Activated B cell treated with CpG ODN at 0.5 μM for 24 hours (primary cell): Measurements from ENCODE around the gene PRPF6. TPM values are rescaled to one million over a fixed set of nuclear protein-coding genes. Genes with fewer than 3 reads are reported as not detected.

Experiments used
- ATAC-seq: fragments of 200-7000 bp; cut with Tn5 transposase; one replicate; pipeline ENCODE4 v1.10.0; 2021; ENCODE audit warnings: low read depth, mild to moderate bottlenecking, moderate library complexity
- CTCF ChIA-PET: fragments of 350-600 bp; sonication (Branson Sonifier 250); formaldehyde crosslinking; loops from one replicate; lab custom pipeline; 2021; ENCODE audit warnings: antibody characterized with exemption; lab: Charles Lee
- POLR2A ChIA-PET: fragments of 350-600 bp; sonication (Branson Sonifier 250); formaldehyde crosslinking; loops from one replicate; lab custom pipeline; 2021; ENCODE audit warnings: antibody characterized with exemption; lab: Charles Lee
- DNase-seq: peaks from one replicate; pipeline ENCODE4 v3.0.0; 2022
- H3K27ac Mint-ChIP-seq: one replicate; pipeline ENCODE4 v1.8.0; 2020; ENCODE audit warnings: mixed read lengths
- H3K27me3 Mint-ChIP-seq: one replicate; pipeline ENCODE4 v1.8.0; 2021; ENCODE audit warnings: mixed read lengths
- H3K36me3 Mint-ChIP-seq: one replicate; pipeline ENCODE4 v1.8.0; 2021; ENCODE audit warnings: low read depth, mixed read lengths
- H3K4me1 Mint-ChIP-seq: one replicate; pipeline ENCODE4 v1.8.0; 2021; ENCODE audit warnings: mixed read lengths
- H3K4me3 Mint-ChIP-seq: one replicate; pipeline ENCODE4 v1.8.0; 2020; ENCODE audit warnings: mild to moderate bottlenecking, mixed read lengths
- H3K9me3 Mint-ChIP-seq: one replicate; pipeline ENCODE4 v1.8.0; 2020; ENCODE audit warnings: mixed read lengths
- intact Hi-C: fragments of 100-400 bp; cut with micrococcal nuclease; formaldehyde crosslinking; loops from one replicate; pipeline ENCODE4 v1.15.1; 2024
- total RNA-seq: library from RNA; stranded (reverse); gene quantifications from 2 replicates; pipeline ENCODE4 v1.2.3, GENCODE V29; 2022
- TF ChIP-seq, protein P1 (sequence below): fragments of 200-600 bp; IDR thresholded peaks from one replicate; pipeline ENCODE4 v1.8.0; 2022; ENCODE audit warnings: antibody characterized with exemption, mild to moderate bottlenecking

PRPF6 gene
- total RNA-seq, 1 donor from 2014 or later: 75.8 TPM

DNA sequence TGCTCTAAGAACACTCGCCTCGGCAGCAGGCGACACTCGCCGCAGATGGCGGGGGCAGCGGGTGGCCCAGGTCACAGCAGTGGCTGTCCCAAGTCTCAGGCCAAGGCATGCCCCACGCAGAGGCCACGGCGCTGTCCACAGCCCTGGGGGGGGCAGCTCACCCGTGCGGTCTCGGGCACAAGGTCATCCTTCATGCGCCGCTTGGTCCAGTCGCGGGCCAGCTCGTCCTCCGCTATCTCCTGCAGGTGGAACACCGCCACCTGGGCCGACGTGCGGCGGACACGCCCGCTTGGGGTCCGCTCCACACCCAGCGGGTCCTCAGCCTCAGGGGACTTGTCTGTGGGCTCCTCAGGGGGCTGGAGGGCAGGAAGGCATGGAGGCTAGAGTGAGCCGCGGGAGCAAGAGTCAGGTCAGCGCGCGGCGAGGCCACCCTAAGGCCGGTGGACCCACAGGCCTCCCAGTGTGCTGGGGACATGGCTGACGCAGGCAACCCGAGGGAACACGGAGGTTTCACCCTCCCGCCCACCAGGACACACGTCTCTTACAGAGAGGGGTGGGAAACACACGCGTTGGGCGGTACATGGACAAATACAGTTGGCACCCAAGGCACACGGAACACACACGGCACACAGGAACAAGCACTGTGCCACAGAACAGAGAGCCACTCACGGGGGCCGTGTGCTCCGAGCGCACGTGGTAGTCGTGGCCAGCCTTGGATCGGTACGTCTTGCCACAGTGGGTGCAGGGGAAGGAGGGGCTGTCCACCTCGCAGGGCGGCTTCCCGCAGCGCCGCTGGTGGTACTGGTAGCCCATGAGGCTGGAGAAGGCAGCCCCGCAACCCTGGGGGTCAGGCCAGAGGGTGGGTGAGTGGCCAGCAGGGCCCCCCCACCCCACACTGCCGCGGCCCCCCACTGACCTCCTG lies 18.2 kb upstream of the PRPF6 start:
- Mint-ChIP-seq H3K4me1 (peaks cover 5% of the 10 kb centered on the region), H3K36me3 (peaks cover 20% of the 10 kb centered on the region), H3K27me3 (no peaks in the 10 kb centered on the region), H3K4me3 (no peak overlapping the region), H3K9me3 (no peaks in the 10 kb centered on the region), H3K27ac (no peak overlapping the region)
- POLR2A ChIA-PET: no interaction called here
- TF ChIP-seq, protein P1, sequence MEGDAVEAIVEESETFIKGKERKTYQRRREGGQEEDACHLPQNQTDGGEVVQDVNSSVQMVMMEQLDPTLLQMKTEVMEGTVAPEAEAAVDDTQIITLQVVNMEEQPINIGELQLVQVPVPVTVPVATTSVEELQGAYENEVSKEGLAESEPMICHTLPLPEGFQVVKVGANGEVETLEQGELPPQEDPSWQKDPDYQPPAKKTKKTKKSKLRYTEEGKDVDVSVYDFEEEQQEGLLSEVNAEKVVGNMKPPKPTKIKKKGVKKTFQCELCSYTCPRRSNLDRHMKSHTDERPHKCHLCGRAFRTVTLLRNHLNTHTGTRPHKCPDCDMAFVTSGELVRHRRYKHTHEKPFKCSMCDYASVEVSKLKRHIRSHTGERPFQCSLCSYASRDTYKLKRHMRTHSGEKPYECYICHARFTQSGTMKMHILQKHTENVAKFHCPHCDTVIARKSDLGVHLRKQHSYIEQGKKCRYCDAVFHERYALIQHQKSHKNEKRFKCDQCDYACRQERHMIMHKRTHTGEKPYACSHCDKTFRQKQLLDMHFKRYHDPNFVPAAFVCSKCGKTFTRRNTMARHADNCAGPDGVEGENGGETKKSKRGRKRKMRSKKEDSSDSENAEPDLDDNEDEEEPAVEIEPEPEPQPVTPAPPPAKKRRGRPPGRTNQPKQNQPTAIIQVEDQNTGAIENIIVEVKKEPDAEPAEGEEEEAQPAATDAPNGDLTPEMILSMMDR: no peak
- ATAC-seq: no peak
- intact Hi-C loops: no loop called here
- no peak for DNase-seq
- CTCF ChIA-PET: no interaction called here

DNA sequence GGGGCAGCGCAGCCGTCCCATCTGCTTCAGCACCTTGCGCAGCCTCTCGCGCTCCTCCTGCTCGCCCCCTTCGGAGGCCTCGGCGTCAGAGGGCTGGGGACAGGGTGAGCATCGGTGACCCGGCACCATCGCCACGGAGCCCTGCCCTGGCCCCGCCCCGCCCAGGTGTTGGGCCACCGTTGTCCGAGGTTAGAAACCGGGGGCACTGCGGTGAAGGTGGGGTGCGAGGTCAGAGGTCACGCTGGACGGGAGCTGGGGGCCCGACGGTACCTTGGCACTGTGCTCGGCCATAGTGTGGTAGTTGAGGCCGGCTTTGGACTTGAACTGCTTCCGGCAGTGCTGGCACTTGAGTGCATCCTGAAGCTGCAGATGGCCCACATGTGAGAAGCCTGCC lies 17.6 kb upstream of the PRPF6 start:
- H3K9me3 Mint-ChIP-seq: no peaks in the 10 kb centered on the region
- POLR2A ChIA-PET: no interaction called here
- H3K27me3 Mint-ChIP-seq: no peaks in the 10 kb centered on the region
- peaks cover 20% of the 10 kb centered on the region for H3K36me3 Mint-ChIP-seq
- H3K4me1 Mint-ChIP-seq: peaks cover 3% of the 10 kb centered on the region
- TF ChIP-seq, protein P1: no peak
- no peak for DNase-seq
- intact Hi-C loops: no loop called here
- H3K4me3 Mint-ChIP-seq: no peak overlapping the region
- no peak overlapping the region for H3K27ac Mint-ChIP-seq
- CTCF ChIA-PET: interaction anchor here (1.4 kb wide), 1 partner anchor 17 kb away, joined by 3 read pairs; the partner anchor contains the start of gene PRPF6
- no peak for ATAC-seq

DNA sequence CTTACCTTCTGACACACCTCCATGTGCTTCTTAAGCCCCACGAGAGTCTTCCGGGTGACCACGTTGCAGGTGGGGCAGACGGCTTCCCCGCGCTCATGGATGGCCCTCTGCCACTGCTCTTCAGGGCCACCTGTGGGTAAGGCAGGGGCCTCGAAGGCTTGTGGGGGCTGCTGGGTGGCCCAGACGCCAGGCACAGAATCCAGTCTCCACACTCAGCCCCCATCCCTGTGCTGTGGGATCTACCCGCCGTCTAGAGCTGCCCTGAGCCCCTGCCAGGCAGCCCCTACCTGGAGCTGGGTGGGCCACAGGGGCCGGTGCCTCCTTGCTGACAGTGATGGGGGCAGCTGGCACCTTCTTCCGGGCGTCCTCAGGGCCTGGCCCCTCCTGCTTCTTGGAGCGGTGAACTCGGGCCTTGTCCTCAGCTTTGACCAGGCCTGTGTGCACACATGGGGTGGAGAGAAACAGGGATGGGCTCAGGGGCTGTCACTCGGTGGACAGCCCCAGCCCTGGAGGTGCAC lies 17.1 kb upstream of the PRPF6 start:
- Mint-ChIP-seq H3K27me3 (no peaks in the 10 kb centered on the region), H3K9me3 (no peaks in the 10 kb centered on the region), H3K27ac (no peak overlapping the region), H3K4me3 (no peak overlapping the region), H3K4me1 (peaks cover 8% of the 10 kb centered on the region), H3K36me3 (peaks cover 20% of the 10 kb centered on the region)
- CTCF ChIA-PET: interaction anchor here (1.4 kb wide), 1 partner anchor 17 kb away, joined by 3 read pairs; the partner anchor contains the start of gene PRPF6
- intact Hi-C loops: no loop called here
- POLR2A ChIA-PET: no interaction called here
- DNase-seq (no peak), ATAC-seq (no peak)
- TF ChIP-seq, protein P1: no peak

DNA sequence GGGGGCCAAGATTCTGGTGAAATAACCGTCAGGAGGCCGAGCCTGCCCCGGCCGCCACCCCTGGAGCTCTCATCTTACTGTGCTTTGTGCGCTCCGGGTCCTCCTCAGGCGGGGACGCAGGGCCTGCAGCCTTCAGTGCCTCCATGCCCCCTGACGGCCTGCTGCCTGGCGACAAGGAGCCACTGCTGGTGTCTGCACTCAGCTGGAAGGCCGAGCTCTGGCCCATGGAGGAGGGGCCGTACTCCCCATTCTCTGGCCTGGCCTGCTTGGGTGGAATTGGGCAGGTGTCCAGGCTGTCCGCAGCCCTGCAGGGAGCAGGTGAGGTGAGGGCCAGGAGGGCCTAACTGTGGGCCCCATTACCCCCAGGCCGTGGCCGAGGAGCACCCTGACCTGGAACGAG lies 16.5 kb upstream of the PRPF6 start:
- H3K4me1 Mint-ChIP-seq: peaks cover 10% of the 10 kb centered on the region
- ChIA-PET POLR2A (no interaction called here), CTCF (interaction anchor here (1.4 kb wide), 1 partner anchor 16 kb away, joined by 3 read pairs; the partner anchor contains the start of gene PRPF6)
- no peak overlapping the region for H3K27ac Mint-ChIP-seq
- TF ChIP-seq, protein P1: no peak
- H3K27me3 Mint-ChIP-seq: no peaks in the 10 kb centered on the region
- DNase-seq: no peak
- no peaks in the 10 kb centered on the region for H3K9me3 Mint-ChIP-seq
- ATAC-seq: no peak
- H3K4me3 Mint-ChIP-seq: no peak overlapping the region
- intact Hi-C loops: no loop called here
- H3K36me3 Mint-ChIP-seq: peaks cover 20% of the 10 kb centered on the region
